HG03095 (cell line): Measurements from ENCODE around the gene PPP4R3A.
"Not testable (repeated sequence)": the region's sequence is repeated elsewhere in the genome, so short reads cannot be mapped to it uniquely, and the experiment has no call there.

Source experiments
- ATAC-seq: cut with Tn5 transposase; IDR thresholded peaks from one replicate; pipeline ENCODE4 v1.9.1; 2021; ENCODE audit warnings: moderate library complexity; ENCODE audit not compliant: unreplicated experiment

Gene PPP4R3A

GRCh38 chr14:91410771-91411536 is 99.2 kb downstream of the PPP4R3A start:
- ATAC-seq = no peak

- ATAC-seq = no peak
Measured at GRCh38 chr14:91409928-91410718, 100.0 kb downstream of the PPP4R3A start.

DNA sequence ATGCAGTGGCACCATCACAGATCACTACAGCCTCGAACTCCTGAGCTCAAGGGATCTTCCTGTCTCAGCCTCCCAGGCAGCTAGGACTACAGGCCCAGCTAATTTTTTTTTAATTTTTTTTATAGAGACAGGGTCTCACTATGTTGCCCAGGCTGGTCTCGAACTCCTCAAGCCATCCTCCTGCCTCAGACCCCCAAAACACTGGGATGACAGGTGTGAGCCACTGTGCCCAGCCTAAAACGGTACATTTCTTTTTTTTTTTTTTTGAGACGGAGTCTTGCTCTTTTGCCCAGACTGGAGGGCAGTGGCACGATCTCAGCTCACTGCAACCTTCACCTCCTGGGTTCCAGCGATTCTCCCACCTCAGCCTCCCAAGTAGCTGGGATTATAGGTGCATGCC is 100.9 kb downstream of the PPP4R3A start:
- ATAC-seq = not testable (repeated sequence)
